Peyer's patch (tissue), 4 donors: ENCODE data around the gene RAD51B. TPM values are rescaled to one million over a fixed set of nuclear protein-coding genes. Genes with fewer than 3 reads are reported as not detected.
A peak's percentile ranks its signal among the peaks of the same experiment; 100 is the strongest.

Experiments
- DNase-seq, 3 donors: peaks; one replicate each; pipeline ENCODE4 v3.0.0-alpha.2; 2017 to 2019
- H3K27ac ChIP-seq, 4 donors: fragments of 200-600 bp; sonication (generic); one replicate each; pipeline ENCODE4 v1.5.1; 2016 to 2019
- H3K27me3 ChIP-seq, 2 donors: fragments of 200-600 bp; sonication (generic); one replicate each; pipeline ENCODE4 v1.5.1; 2019
- H3K36me3 ChIP-seq, 3 donors: fragments of 200-600 bp; sonication (generic); one replicate each; pipeline ENCODE4 v1.5.1; 2016 to 2019
- H3K4me1 ChIP-seq, 4 donors: fragments of 200-600 bp; sonication (generic); one replicate each; pipeline ENCODE4 v1.5.1; 2016 to 2019
- H3K4me3 ChIP-seq, 4 donors: fragments of 200-600 bp; sonication (generic); 1 replicate in 3 of 4; 2 replicates in 1 of 4; pipeline ENCODE4 v1.5.1; 2016 to 2019; ENCODE audit warnings: mild to moderate bottlenecking in 1 of 4
- H3K9me3 ChIP-seq, 4 donors: fragments of 200-600 bp; sonication (generic); one replicate each; pipeline ENCODE4 v1.5.1; 2016 to 2019; ENCODE audit warnings: mild to moderate bottlenecking in 1 of 4
- CTCF ChIP-seq, 6 experiments: fragments of 450-650 bp in 4 of 6; fragments of 200-600 bp in 2 of 6; sonication (generic) in 1 of 6; IDR thresholded peaks; one replicate each; pipeline ENCODE4 v1.5.1; 2017 to 2019; ENCODE audit warnings: antibody characterized with exemption in 6 of 6, mild to moderate bottlenecking in 3 of 6, moderate library complexity in 1 of 6
- POLR2A ChIP-seq, 2 donors: fragments of 450-650 bp; IDR thresholded peaks; one replicate each; pipeline ENCODE4 v1.5.1; 2017; ENCODE audit warnings: antibody characterized with exemption in 2 of 2, mild to moderate bottlenecking in 2 of 2, moderate library complexity in 2 of 2
- total RNA-seq, 4 donors: library from RNA; depleted of rRNA; stranded (reverse); fragments of >200 nt; gene quantifications; one replicate each; pipeline ENCODE4 v1.1.0, GENCODE V29; 2016

RAD51B gene
- total RNA-seq, 4 donors from 2014 or later = 12.6 to 103 (median 33.1) TPM

GRCh38 chr14:68674538-68675232 is 855.1 kb downstream of the RAD51B start:
- Histone ChIP-seq H3K27me3 (no peaks in the 10 kb centered on the region), H3K36me3 (no peaks in the 10 kb centered on the region), H3K4me3 (no peak overlapping the region), H3K4me1 (peaks cover 0 to 19% (median 3%) of the 10 kb centered on the region in 4 donors), H3K9me3 (no peaks in the 10 kb centered on the region), H3K27ac (no peak overlapping the region)
- no peak for TF ChIP-seq CTCF (IDR thresholded peaks at IDR 0.05)
- TF ChIP-seq POLR2A (IDR thresholded peaks at IDR 0.05) = no peak
- no peak for DNase-seq

GRCh38 chr14:68675233-68675577 is 855.6 kb downstream of the RAD51B start:
- Histone ChIP-seq H3K4me3 (no peak overlapping the region), H3K27ac (no peak overlapping the region), H3K27me3 (no peaks in the 10 kb centered on the region), H3K9me3 (no peaks in the 10 kb centered on the region), H3K4me1 (peaks cover 0 to 19% (median 3%) of the 10 kb centered on the region in 4 donors), H3K36me3 (no peaks in the 10 kb centered on the region)
- no peak for TF ChIP-seq POLR2A (IDR thresholded peaks at IDR 0.05)
- no peak for DNase-seq

GRCh38 chr14:68676511-68676943 is 856.9 kb downstream of the RAD51B start:
- Histone ChIP-seq H3K9me3 (no peaks in the 10 kb centered on the region), H3K4me1 (peaks cover 0 to 17% (median 6%) of the 10 kb centered on the region in 4 donors), H3K4me3 (no peak overlapping the region), H3K27ac (no peak overlapping the region), H3K27me3 (no peaks in the 10 kb centered on the region), H3K36me3 (no peaks in the 10 kb centered on the region)
- DNase-seq = peak in 1 of 3 donors; percentile 64
- TF ChIP-seq CTCF (IDR thresholded peaks at IDR 0.05) (no peak), POLR2A (IDR thresholded peaks at IDR 0.05) (no peak)

- TF ChIP-seq POLR2A (IDR thresholded peaks at IDR 0.05) (no peak), CTCF (IDR thresholded peaks at IDR 0.05) (no peak)
- Histone ChIP-seq H3K9me3 (no peaks in the 10 kb centered on the region), H3K27me3 (no peaks in the 10 kb centered on the region), H3K4me1 (peaks cover 0 to 26% (median 10%) of the 10 kb centered on the region in 4 donors), H3K27ac (no peak overlapping the region), H3K4me3 (no peak overlapping the region), H3K36me3 (no peaks in the 10 kb centered on the region)
- DNase-seq = no peak
Observed at GRCh38 chr14:68677476-68677875, 857.9 kb downstream of the RAD51B start.

- no peak overlapping the region for H3K4me3 ChIP-seq
- H3K36me3 ChIP-seq = no peaks in the 10 kb centered on the region
- H3K27ac ChIP-seq = no peak overlapping the region
- no peak for TF ChIP-seq POLR2A (IDR thresholded peaks at IDR 0.05)
- no peak for TF ChIP-seq CTCF (IDR thresholded peaks at IDR 0.05)
- no peaks in the 10 kb centered on the region for H3K9me3 ChIP-seq
- no peak for DNase-seq
- H3K4me1 ChIP-seq = peaks cover 0 to 24% (median 12%) of the 10 kb centered on the region in 4 donors
- no peaks in the 10 kb centered on the region for H3K27me3 ChIP-seq
Observed at GRCh38 chr14:68677901-68678300, 858.3 kb downstream of the RAD51B start.

GRCh38 chr14:68678471-68678870 is 858.9 kb downstream of the RAD51B start:
- Histone ChIP-seq H3K4me3 (no peak overlapping the region), H3K27ac (no peak overlapping the region), H3K4me1 (peaks cover 0 to 29% (median 17%) of the 10 kb centered on the region in 4 donors), H3K36me3 (no peaks in the 10 kb centered on the region), H3K9me3 (no peaks in the 10 kb centered on the region), H3K27me3 (no peaks in the 10 kb centered on the region)
- DNase-seq = no peak
- no peak for TF ChIP-seq POLR2A (IDR thresholded peaks at IDR 0.05)
